Ovary (tissue), 9 donors: ENCODE measurements around the gene TMEM135. TPM values are rescaled to one million over a fixed set of nuclear protein-coding genes. Genes with fewer than 3 reads are reported as not detected.
"Not testable (repeated sequence)": the region's sequence is repeated elsewhere in the genome, so short reads cannot be mapped to it uniquely, and the experiment has no call there.

ENCODE experiments used
- DNase-seq, 5 donors: peaks; one replicate each; pipeline ENCODE4 v3.0.0-alpha.2; 2019 to 2020
- H3K27ac ChIP-seq, 2 donors: fragments of 200-600 bp; one replicate each; pipeline versions ENCODE4 v1.5.1 to v1.8.0; 2019 to 2022
- H3K27me3 ChIP-seq: fragments of 200-600 bp; one replicate; pipeline ENCODE4 v1.8.0; 2022
- H3K36me3 ChIP-seq: fragments of 200-600 bp; sonication (generic); one replicate; pipeline ENCODE4 v1.5.1; 2019
- H3K4me1 ChIP-seq: one replicate; pipeline ENCODE4 v1.8.1; 2013; ENCODE audit warnings: mild to moderate bottlenecking, moderate library complexity; ENCODE audit not compliant: insufficient read depth
- H3K4me3 ChIP-seq: fragments of 200-600 bp; sonication (generic); one replicate; pipeline ENCODE4 v1.5.1; 2017
- H3K9me3 ChIP-seq, 2 donors: fragments of 200-600 bp in 1 of 2; sonication (generic) in 1 of 2; one replicate each; pipeline versions ENCODE4 v1.5.1 to v1.8.1; 2013 to 2019; ENCODE audit warnings: mild to moderate bottlenecking in 1 of 2, moderate library complexity in 1 of 2
- EP300 ChIP-seq: sonication (generic); formaldehyde crosslinking; IDR thresholded peaks from one replicate; pipeline ENCODE4 v1.6.1; 2017; ENCODE audit warnings: antibody characterized with exemption
- POLR2A ChIP-seq: fragments of 450-650 bp; IDR thresholded peaks from one replicate; pipeline ENCODE4 v1.6.1; 2017; ENCODE audit warnings: antibody characterized with exemption, mild to moderate bottlenecking, moderate library complexity
- WGBS, 3 donors: extraction: QIAGEN DNeasy Blood & Tissue Kit in 1 of 3; methylation state at CpG; one replicate each; pipeline versions ENCODE4 v1.1.5 to v1.1.7; 2013 to 2017; 5-methylcytosine and 5-hydroxymethylcytosine counted together
- intact Hi-C, 4 donors: fragments of 100-400 bp; cut with DNase I; formaldehyde crosslinking; loops; one replicate each; pipeline versions ENCODE4 v1.11.0 to v1.15.1; 2022 to 2023
- polyA plus RNA-seq, 2 donors: library from polyadenylated mRNA; stranded (reverse); fragments of 200-250 nt in 1 of 2; fragments of 350-450 nt in 1 of 2; fragmentation: Illumina TruSeq in 1 of 2; extraction: RNeasy Lipid Tissue Mini Kit (QIAGEN cat#74804) in 1 of 2; gene quantifications; one replicate each; pipeline ENCODE4 v1.2.3, GENCODE V29; 2013 to 2014
- total RNA-seq, 7 donors: library from RNA; depleted of rRNA in 2 of 7; stranded (reverse); fragments of >200 nt in 2 of 7; fragmentation: NEBNext Ultra II Directional in 3 of 7; extraction: Animal tissue kit (Norgen Biotek cat#: 25700) in 3 of 7; gene quantifications; one replicate each; pipeline versions ENCODE4 v1.1.0 to v1.2.4, GENCODE V29; 2016 to 2023
- TF ChIP-seq, protein P1 (sequence below), 3 donors: fragments of 450-650 bp in 2 of 3; fragments of 200-600 bp in 1 of 3; IDR thresholded peaks; one replicate each; pipeline versions ENCODE4 v1.5.1 to v1.8.0; 2016 to 2022; ENCODE audit warnings: antibody characterized with exemption in 3 of 3, mild to moderate bottlenecking in 1 of 3
- donor health status: DM: no; HTN: no; CAD: no; lungs with moderate emphysema.
- donor health status: DM: no; HTN: no; CAD: no.
- donor health status: Bipolar disorder and iron deficiency.
- donor health status: DM: yes; HTN: yes; CAD: no.
- donor health status: DM: no; HTN: no; CAD: no.
- donor health status: DM: yes; HTN: yes; CAD: no.

Gene TMEM135
- total and polyA plus RNA-seq, 9 donors: 8.8 to 24.2 (median 19.6) TPM

DNA sequence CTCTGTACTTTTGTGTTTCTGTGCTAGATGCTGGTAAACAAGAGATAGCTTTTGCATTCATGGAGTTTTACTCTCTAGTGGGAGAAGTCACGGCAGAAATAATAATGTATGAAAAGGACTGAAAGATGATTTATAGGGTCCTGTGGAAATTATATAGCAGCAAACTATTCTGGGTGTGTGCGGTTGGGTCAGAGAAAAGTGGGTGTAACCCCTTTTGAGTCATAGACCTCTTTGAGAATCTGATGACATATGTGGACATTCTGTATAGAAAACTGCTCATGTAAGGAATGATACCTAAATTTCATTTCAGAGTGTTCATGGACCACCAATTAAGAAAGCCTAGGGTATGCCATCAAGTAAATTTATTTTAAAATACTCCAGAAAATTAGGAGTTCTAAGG is 54.4 kb downstream of the TMEM135 start:
- Histone ChIP-seq H3K36me3 (no peaks in the 10 kb centered on the region), H3K27me3 (no peaks in the 10 kb centered on the region), H3K9me3 (no peaks in the 10 kb centered on the region), H3K4me1 (no peaks in the 10 kb centered on the region), H3K4me3 (no peak overlapping the region), H3K27ac (no peak overlapping the region)
- DNase-seq: no peak
- TF ChIP-seq EP300 (no peak), POLR2A (no peak)
- TF ChIP-seq, protein P1, sequence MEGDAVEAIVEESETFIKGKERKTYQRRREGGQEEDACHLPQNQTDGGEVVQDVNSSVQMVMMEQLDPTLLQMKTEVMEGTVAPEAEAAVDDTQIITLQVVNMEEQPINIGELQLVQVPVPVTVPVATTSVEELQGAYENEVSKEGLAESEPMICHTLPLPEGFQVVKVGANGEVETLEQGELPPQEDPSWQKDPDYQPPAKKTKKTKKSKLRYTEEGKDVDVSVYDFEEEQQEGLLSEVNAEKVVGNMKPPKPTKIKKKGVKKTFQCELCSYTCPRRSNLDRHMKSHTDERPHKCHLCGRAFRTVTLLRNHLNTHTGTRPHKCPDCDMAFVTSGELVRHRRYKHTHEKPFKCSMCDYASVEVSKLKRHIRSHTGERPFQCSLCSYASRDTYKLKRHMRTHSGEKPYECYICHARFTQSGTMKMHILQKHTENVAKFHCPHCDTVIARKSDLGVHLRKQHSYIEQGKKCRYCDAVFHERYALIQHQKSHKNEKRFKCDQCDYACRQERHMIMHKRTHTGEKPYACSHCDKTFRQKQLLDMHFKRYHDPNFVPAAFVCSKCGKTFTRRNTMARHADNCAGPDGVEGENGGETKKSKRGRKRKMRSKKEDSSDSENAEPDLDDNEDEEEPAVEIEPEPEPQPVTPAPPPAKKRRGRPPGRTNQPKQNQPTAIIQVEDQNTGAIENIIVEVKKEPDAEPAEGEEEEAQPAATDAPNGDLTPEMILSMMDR (IDR thresholded peaks at IDR 0.05): no peak
- 96 to 97% (median 97%) methylated on average over 2 of the region's 2 CpGs for WGBS, 3 donors
- intact Hi-C loops: no loop called here

- no peaks in the 10 kb centered on the region for H3K4me1 ChIP-seq
- intact Hi-C loops: no loop called here
- no peaks in the 10 kb centered on the region for H3K9me3 ChIP-seq
- H3K27me3 ChIP-seq: no peaks in the 10 kb centered on the region
- H3K36me3 ChIP-seq: no peaks in the 10 kb centered on the region
- H3K4me3 ChIP-seq: no peak overlapping the region
- no peak for TF ChIP-seq POLR2A
- TF ChIP-seq, protein P1 (IDR thresholded peaks at IDR 0.05): no peak
- DNase-seq: no peak
- H3K27ac ChIP-seq: no peak overlapping the region
Observed at GRCh38 chr11:87092567-87092966, 54.8 kb downstream of the TMEM135 start.

- no peak for TF ChIP-seq EP300
- TF ChIP-seq, protein P1 (IDR thresholded peaks at IDR 0.05): peak in 1 of 3 donors; percentile 33
- TF ChIP-seq POLR2A: no peak
- H3K27me3 ChIP-seq: no peaks in the 10 kb centered on the region
- intact Hi-C loops: no loop called here
- H3K4me1 ChIP-seq: no peaks in the 10 kb centered on the region
- no peaks in the 10 kb centered on the region for H3K9me3 ChIP-seq
- no peak overlapping the region for H3K4me3 ChIP-seq
- DNase-seq: peak in 1 of 5 donors; percentile 39
- H3K36me3 ChIP-seq: no peaks in the 10 kb centered on the region
- H3K27ac ChIP-seq: no peak overlapping the region
- WGBS, 3 donors: 68 to 78% (median 70%) methylated on average over 3 of the region's 3 CpGs
Observed at GRCh38 chr11:87097582-87097981, 59.8 kb downstream of the TMEM135 start.

- Histone ChIP-seq H3K4me3 (no peak overlapping the region), H3K9me3 (no peaks in the 10 kb centered on the region), H3K27me3 (no peaks in the 10 kb centered on the region), H3K4me1 (no peaks in the 10 kb centered on the region), H3K36me3 (no peaks in the 10 kb centered on the region), H3K27ac (no peak overlapping the region)
- no peak for DNase-seq
- 96 to 99% (median 98%) methylated on average over 4 of the region's 4 CpGs for WGBS, 3 donors
- TF ChIP-seq EP300: no peak
- TF ChIP-seq POLR2A: no peak
- TF ChIP-seq, protein P1 (IDR thresholded peaks at IDR 0.05): no peak
- intact Hi-C loops: no loop called here
Observed at GRCh38 chr11:87101956-87102580, 64.3 kb downstream of the TMEM135 start.

DNA sequence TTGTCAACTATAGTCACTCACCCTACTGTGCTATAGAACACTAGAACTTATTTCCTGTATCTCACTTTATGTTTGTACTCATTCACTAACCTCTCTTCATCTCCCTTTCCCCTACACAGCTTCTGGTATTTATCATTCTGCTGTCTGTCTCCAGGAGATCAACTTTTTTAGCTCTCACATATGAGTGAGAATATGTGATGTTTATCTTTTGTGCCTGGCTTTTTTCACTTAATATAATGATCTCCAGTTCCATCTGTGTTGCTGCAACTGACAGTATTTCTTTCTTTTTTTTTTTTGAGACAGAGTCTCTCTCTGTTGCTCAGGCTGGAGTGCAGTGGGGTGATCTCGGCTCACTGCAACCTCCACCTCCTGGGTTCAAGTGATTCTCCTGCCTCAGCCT is 68.1 kb downstream of the TMEM135 start:
- H3K27me3 ChIP-seq, H3K27ac ChIP-seq, H3K4me3 ChIP-seq, H3K36me3 ChIP-seq, H3K9me3 ChIP-seq, DNase-seq, intact Hi-C loops, H3K4me1 ChIP-seq: not testable (repeated sequence)
- 89 to 100% (median 94%) methylated on average over 1 of the region's 1 CpG for WGBS, 3 donors

- H3K4me3 ChIP-seq, H3K9me3 ChIP-seq, DNase-seq, H3K27me3 ChIP-seq, H3K4me1 ChIP-seq, intact Hi-C loops, H3K36me3 ChIP-seq, H3K27ac ChIP-seq: not testable (repeated sequence)
- 96% methylated on average over 3 of the region's 3 CpGs for WGBS, 3 donors
Observed at GRCh38 chr11:87107379-87107778, 69.6 kb downstream of the TMEM135 start.
